Effector memory CD4-positive, alpha-beta T cell (primary cell): ENCODE measurements around the gene CD84.
A peak's percentile ranks its signal among the peaks of the same experiment; 100 is the strongest.

ENCODE experiments used
- DNase-seq, 3 donors: peaks; one replicate each; pipeline ENCODE4 v3.0.0-alpha.2; 2020
- H3K27ac ChIP-seq: 2 replicates; pipeline ENCODE4 v1.7.0; 2013; ENCODE audit warnings: mild to moderate bottlenecking, low read length, moderate library complexity; ENCODE audit not compliant: insufficient read depth, poor library complexity, severe bottlenecking
- H3K27me3 ChIP-seq: replicated peaks from 2 replicates; pipeline ENCODE4 v1.7.0; 2013; ENCODE audit warnings: mild to moderate bottlenecking, low read length; ENCODE audit not compliant: insufficient read depth, control insufficient read depth, poor library complexity, severe bottlenecking
- H3K36me3 ChIP-seq: 2 replicates; pipeline ENCODE4 v1.7.0; 2013; ENCODE audit warnings: mild to moderate bottlenecking, low read length, moderate library complexity; ENCODE audit not compliant: control insufficient read depth, insufficient read depth
- H3K4me1 ChIP-seq: 2 replicates; pipeline ENCODE4 v1.7.0; 2013; ENCODE audit warnings: low read length, mild to moderate bottlenecking; ENCODE audit not compliant: control insufficient read depth, insufficient read depth, poor library complexity, severe bottlenecking
- H3K4me3 ChIP-seq: 2 replicates; pipeline ENCODE4 v1.7.0; 2013; ENCODE audit warnings: low read length, low read depth, mild to moderate bottlenecking; ENCODE audit not compliant: insufficient read depth, poor library complexity, severe bottlenecking
- H3K9me3 ChIP-seq: 2 replicates; pipeline ENCODE4 v1.7.0; 2013; ENCODE audit warnings: mild to moderate bottlenecking, low read length, moderate library complexity; ENCODE audit not compliant: control insufficient read depth

CD84 gene

GRCh38 chr1:160547422-160547821 is 31.9 kb downstream of the CD84 start:
- DNase-seq, result no peak
- Histone ChIP-seq H3K4me3 (no peak overlapping the region), H3K36me3 (peaks cover 50% of the 10 kb centered on the region), H3K27ac (no peak overlapping the region), H3K9me3 (no peaks in the 10 kb centered on the region), H3K4me1 (peaks cover 12% of the 10 kb centered on the region), H3K27me3 (no peaks in the 10 kb centered on the region)

DNA sequence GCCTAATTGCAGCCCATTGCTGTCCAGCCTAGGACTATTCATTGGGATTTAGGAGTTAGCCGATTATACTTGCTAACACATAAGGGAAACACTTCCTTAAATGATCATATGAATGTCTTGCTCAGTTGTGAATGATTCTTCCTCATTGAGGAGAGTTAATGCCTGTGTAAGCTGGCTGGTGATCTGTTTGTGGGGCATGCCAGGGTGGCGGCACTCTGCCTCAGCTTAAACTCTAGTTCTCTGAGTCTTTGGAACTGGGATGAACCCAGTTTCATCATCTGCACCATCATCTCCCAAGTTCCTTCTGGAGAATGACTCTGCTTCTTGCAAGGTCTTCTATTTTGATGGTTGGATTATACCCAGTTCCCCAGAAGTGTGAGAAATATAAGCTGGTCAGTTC is 32.4 kb downstream of the CD84 start:
- Histone ChIP-seq H3K27ac (no peak overlapping the region), H3K9me3 (no peaks in the 10 kb centered on the region), H3K4me1 (peaks cover 16% of the 10 kb centered on the region), H3K36me3 (peaks cover 45% of the 10 kb centered on the region), H3K4me3 (no peak overlapping the region), H3K27me3 (no peaks in the 10 kb centered on the region)
- no peak for DNase-seq

DNA sequence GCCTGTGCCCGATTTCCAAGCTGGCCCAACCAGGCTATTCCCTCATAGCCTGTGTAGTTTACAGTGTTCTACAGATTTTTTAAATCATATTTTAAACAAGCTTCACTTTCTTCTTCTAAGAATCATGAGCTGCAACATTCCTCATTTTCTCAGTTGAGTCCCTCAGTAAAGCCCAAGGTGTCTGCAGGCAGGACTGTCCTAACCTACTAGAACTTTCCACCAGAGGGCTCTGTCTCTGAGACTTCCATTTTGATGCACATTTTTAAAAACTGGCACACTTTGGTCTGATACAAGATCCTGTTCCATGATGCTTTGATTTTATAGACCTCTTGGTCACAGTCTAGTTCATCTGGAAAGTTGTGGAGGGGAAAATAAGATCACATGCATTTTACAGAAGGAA is 34.6 kb downstream of the CD84 start:
- no peak for DNase-seq
- peaks cover 34% of the 10 kb centered on the region for H3K4me1 ChIP-seq

GRCh38 chr1:160542303-160542945 is 36.9 kb downstream of the CD84 start:
- no peak overlapping the region for H3K4me3 ChIP-seq
- no peaks in the 10 kb centered on the region for H3K9me3 ChIP-seq
- no peaks in the 10 kb centered on the region for H3K27me3 ChIP-seq
- peak overlapping the region; percentile 17 for H3K27ac ChIP-seq
- H3K36me3 ChIP-seq, result peaks cover 6% of the 10 kb centered on the region
- peaks cover 44% of the 10 kb centered on the region for H3K4me1 ChIP-seq
- DNase-seq, result no peak

More for the DNA sequence above, 34.6 kb downstream of the CD84 start:
- Histone ChIP-seq H3K36me3 (peaks cover 22% of the 10 kb centered on the region), H3K4me3 (no peak overlapping the region), H3K27me3 (no peaks in the 10 kb centered on the region), H3K9me3 (no peaks in the 10 kb centered on the region), H3K27ac (peak overlapping the region; percentile 43)

DNA sequence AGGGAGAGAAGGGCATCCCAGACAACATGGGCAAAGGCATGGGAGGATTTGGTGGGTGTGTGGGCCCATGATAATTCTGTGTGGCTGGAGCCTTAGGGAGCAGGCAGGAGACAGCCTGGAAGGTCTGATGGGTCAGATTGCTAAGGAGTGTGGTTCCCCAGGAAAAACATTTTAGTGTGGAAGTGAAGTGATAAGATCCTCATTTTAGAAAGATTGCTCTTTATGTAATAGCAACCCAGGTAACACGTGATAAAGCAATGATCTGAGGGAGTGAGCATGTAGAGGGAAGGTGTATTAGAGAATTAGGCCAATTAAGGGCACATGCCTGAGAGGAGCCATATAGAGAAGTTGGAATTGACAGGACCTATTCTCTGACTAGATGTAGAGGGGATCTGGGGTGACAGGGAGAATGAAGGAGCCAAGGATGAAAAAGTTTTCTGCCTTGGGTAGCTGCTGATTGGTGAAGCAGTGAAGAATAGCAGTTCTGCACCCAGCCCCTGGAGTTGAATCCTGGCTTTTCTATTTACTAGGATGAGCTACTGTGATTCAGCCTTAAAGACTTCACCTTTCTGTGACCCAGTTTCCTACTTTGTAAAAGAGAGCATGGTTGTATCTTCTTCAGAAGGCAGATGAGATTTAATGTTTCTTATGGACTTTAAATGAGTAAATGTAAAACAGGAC is 37.5 kb downstream of the CD84 start:
- no peak overlapping the region for H3K4me3 ChIP-seq
- peaks cover 44% of the 10 kb centered on the region for H3K4me1 ChIP-seq
- H3K27ac ChIP-seq, result peak overlapping the region; percentile 70
- no peaks in the 10 kb centered on the region for H3K36me3 ChIP-seq
- no peak for DNase-seq
- H3K27me3 ChIP-seq, result no peaks in the 10 kb centered on the region
- H3K9me3 ChIP-seq, result no peaks in the 10 kb centered on the region

GRCh38 chr1:160540859-160541233 is 38.5 kb downstream of the CD84 start:
- Histone ChIP-seq H3K4me3 (peak overlapping the region; percentile 33), H3K4me1 (peaks cover 44% of the 10 kb centered on the region), H3K9me3 (no peaks in the 10 kb centered on the region)

DNA sequence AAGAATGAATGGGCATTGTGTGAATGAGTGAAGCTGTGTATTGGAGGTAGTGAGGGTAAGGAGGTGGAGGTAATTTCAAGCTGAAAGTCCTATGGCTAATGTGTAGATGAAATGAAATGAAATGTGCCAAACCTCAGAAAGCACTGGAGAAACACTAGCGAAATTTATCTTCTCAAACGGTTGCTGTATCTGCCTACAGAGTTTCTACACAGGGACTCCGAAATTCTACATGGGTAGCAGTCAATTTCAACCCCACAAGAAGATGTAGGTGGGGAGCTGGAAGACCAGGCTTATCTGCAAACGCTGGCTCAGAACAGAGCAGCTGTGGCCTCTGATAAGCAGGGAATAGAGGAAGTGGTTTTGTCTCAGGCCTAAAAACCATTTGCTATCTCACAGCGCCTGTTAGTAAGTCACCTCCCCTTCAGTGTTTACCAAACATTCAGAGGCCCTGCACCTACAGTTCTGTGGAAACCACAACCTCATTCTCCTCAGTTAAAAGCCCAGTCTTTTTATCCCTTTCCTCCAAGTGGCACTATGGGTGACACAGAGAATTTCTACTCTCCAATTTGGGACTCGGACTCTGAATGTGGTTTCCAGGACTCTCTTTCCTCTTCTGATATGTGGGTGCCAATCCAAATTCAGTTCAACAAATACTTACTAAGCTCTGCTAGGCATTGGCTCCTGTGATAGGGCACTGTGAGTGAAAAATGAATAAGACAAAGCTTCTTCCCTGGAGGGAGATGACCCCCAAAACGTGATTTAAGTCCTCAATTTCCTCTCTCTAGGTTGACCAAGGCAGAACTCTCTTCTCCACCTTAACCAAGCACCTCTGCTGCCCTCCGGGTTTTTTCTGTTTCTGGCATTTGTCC is 39.1 kb downstream of the CD84 start:
- H3K27ac ChIP-seq, result peak overlapping the region; percentile 70
- DNase-seq, result peak; percentile 23 to 44 (median 38)

More at GRCh38 chr1:160540859-160541233, 38.5 kb downstream of the CD84 start:
- DNase-seq, result no peak
- Histone ChIP-seq H3K27me3 (no peaks in the 10 kb centered on the region), H3K36me3 (no peaks in the 10 kb centered on the region), H3K27ac (peak overlapping the region; percentile 70)

DNA sequence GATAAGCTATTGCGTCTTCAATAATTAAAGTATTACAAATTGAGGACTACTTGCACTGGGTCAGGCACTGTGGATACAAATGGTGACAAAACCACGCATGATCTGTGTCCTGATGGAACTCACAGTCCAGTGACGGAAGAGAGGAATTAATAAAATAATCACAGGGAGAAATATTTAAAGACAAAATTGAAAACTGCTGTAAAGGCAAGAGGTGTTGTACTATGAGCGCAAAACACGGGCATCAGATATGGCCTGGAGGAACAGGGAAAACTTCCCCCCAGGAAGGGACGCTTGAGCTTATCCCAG is 39.7 kb downstream of the CD84 start:
- peaks cover 38% of the 10 kb centered on the region for H3K4me1 ChIP-seq

More for the DNA sequence above, 39.1 kb downstream of the CD84 start:
- H3K9me3 ChIP-seq, result peaks cover 3% of the 10 kb centered on the region
- H3K27me3 ChIP-seq, result no peaks in the 10 kb centered on the region
- peaks cover 43% of the 10 kb centered on the region for H3K4me1 ChIP-seq
- peak overlapping the region; percentile 33 for H3K4me3 ChIP-seq
- no peaks in the 10 kb centered on the region for H3K36me3 ChIP-seq

DNA sequence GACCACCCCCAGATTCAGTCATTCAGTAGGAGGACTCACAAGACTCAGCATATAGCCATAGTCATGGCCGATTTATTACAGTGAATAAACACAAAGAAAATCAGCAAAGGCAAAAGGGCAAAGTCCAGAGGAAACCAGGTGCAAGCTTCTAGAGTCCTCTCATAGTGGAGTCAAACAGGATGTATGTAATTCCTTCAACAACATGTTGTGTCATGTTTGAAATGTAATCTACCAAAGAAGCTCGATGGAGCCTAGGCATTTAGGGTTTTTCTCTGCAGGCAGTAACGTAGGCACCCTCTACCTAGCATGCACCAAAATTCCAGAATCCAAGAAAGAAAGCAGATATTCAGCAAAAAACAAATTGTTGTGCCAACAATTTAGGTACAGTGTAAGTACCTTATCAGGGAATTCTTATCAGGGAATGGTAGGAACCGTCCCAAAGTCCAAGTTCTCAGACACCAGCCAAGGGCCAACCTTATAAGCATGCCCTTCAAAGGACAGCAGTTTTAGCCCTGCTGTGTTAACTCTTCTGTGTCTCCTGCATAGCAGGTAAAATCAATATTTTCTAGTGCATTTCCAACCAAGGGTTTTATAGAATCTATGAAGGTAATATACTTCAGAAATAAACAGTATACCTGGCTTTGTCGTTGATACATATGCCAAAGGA is 40.2 kb downstream of the CD84 start:
- peak overlapping the region; percentile 50 for H3K27ac ChIP-seq
- peaks cover 6% of the 10 kb centered on the region for H3K9me3 ChIP-seq

More for the DNA sequence above, 39.7 kb downstream of the CD84 start:
- no peaks in the 10 kb centered on the region for H3K27me3 ChIP-seq
- no peak for DNase-seq
- H3K4me3 ChIP-seq, result no peak overlapping the region
- H3K36me3 ChIP-seq, result no peaks in the 10 kb centered on the region
- peaks cover 6% of the 10 kb centered on the region for H3K9me3 ChIP-seq
- peak overlapping the region; percentile 50 for H3K27ac ChIP-seq

More for the DNA sequence above, 40.2 kb downstream of the CD84 start:
- Histone ChIP-seq H3K4me1 (peaks cover 35% of the 10 kb centered on the region), H3K36me3 (no peaks in the 10 kb centered on the region), H3K4me3 (no peak overlapping the region), H3K27me3 (no peaks in the 10 kb centered on the region)
- DNase-seq, result no peak
